Testis (tissue), 2 donors: Measurements from ENCODE around the gene H2BK1.

ENCODE experiments used
- CTCF ChIP-seq, 3 experiments: fragments of 450-650 bp in 2 of 3; fragments of 200-600 bp in 1 of 3; sonication (generic) in 1 of 3; IDR thresholded peaks; one replicate each; pipeline ENCODE4 v1.5.1; 2016 to 2019; ENCODE audit warnings: antibody characterized with exemption in 3 of 3, mild to moderate bottlenecking in 2 of 3, moderate library complexity in 1 of 3
- POLR2A ChIP-seq: fragments of 450-650 bp; IDR thresholded peaks from one replicate; pipeline ENCODE4 v1.6.1; 2017; ENCODE audit warnings: antibody characterized with exemption, mild to moderate bottlenecking, moderate library complexity

GRCh38 chr7:151247611-151248345 lies 37.5 kb upstream of the H2BK1 start:
- TF ChIP-seq CTCF (IDR thresholded peaks at IDR 0.05) (no peak), POLR2A (no peak)
